ENCODE results near the gene HDAC9.

- TF ChIP-seq, protein P1, sequence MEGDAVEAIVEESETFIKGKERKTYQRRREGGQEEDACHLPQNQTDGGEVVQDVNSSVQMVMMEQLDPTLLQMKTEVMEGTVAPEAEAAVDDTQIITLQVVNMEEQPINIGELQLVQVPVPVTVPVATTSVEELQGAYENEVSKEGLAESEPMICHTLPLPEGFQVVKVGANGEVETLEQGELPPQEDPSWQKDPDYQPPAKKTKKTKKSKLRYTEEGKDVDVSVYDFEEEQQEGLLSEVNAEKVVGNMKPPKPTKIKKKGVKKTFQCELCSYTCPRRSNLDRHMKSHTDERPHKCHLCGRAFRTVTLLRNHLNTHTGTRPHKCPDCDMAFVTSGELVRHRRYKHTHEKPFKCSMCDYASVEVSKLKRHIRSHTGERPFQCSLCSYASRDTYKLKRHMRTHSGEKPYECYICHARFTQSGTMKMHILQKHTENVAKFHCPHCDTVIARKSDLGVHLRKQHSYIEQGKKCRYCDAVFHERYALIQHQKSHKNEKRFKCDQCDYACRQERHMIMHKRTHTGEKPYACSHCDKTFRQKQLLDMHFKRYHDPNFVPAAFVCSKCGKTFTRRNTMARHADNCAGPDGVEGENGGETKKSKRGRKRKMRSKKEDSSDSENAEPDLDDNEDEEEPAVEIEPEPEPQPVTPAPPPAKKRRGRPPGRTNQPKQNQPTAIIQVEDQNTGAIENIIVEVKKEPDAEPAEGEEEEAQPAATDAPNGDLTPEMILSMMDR (conservative IDR thresholded peaks at IDR 0.05; ENCODE audit: low read depth, low read length) = no peak
- TF ChIP-seq EZH2 (IDR thresholded peaks at IDR 0.05; ENCODE audit: borderline replicate concordance, low read depth, low read length, poor library complexity, severe bottlenecking) = no peak
Measured at GRCh38 chr7:18474944-18475343, 20.6 kb upstream of the HDAC9 start.
